ENCODE data around the gene SOX6. TPM values are rescaled to one million over a fixed set of nuclear protein-coding genes. Genes with fewer than 3 reads are reported as not detected.
A peak's percentile ranks its signal among the peaks of the same experiment; 100 is the strongest.

Gene SOX6
- total and polyA plus RNA-seq, 2 donors (not counting 1 experiment from before 2014, with no cell fraction given), result 3.0 to 5.1 TPM

GRCh38 chr11:16286095-16286494, 70.3 kb downstream of the SOX6 start:
- Histone ChIP-seq H3K4me3 (replicated peaks in 1 of 4; ENCODE audit: control extremely low read depth in 1 of 4, insufficient read depth in 1 of 4, low read depth in 3 of 4, low read length in 4 of 4) (no peak overlapping the region), H3K27me3 (ENCODE audit: control insufficient read depth, insufficient read depth, low read length) (no peaks in the 10 kb centered on the region), H3K9me3 (ENCODE audit: control insufficient read depth, insufficient read depth, low read depth, low read length) (no peaks in the 10 kb centered on the region), H3K27ac (ENCODE audit: insufficient read depth, low read length) (no peak overlapping the region), H3K4me2 (ENCODE audit: extremely low read depth, insufficient read depth, low read length) (no peak overlapping the region), H4K20me1 (ENCODE audit: control insufficient read depth, extremely low read depth, insufficient read depth, low read length) (no peaks in the 10 kb centered on the region), H3K4me1 (ENCODE audit: control insufficient read depth, extremely low read depth, insufficient read depth, low read length) (no peaks in the 10 kb centered on the region), H3K79me2 (ENCODE audit: control insufficient read depth, insufficient read depth, low read length) (no peaks in the 10 kb centered on the region), H3K36me3 (ENCODE audit: control insufficient read depth, insufficient read depth, low read length) (no peaks in the 10 kb centered on the region), H2AFZ (ENCODE audit: low read length) (no peak overlapping the region), H3K9ac (ENCODE audit: insufficient read depth, low read length) (no peak overlapping the region)
- no peak for DNase-seq (ENCODE audit: low read depth in 2 of 2)
- TF ChIP-seq EZH2 (IDR thresholded peaks at IDR 0.05; ENCODE audit: low read length, missing control alignments), result no peak
- no peak for TF ChIP-seq CTCF (conservative IDR thresholded peaks at IDR 0.05 in 1 of 2, IDR thresholded peaks at IDR 0.05 in 1 of 2; ENCODE audit: low read depth in 1 of 2, low read length in 2 of 2)

GRCh38 chr11:16280256-16280682, 76.1 kb downstream of the SOX6 start:
- Histone ChIP-seq H3K27ac (ENCODE audit: insufficient read depth, low read length) (no peak overlapping the region), H3K4me1 (ENCODE audit: control insufficient read depth, extremely low read depth, insufficient read depth, low read length) (no peaks in the 10 kb centered on the region), H3K9me3 (ENCODE audit: control insufficient read depth, insufficient read depth, low read depth, low read length) (no peaks in the 10 kb centered on the region), H3K9ac (ENCODE audit: insufficient read depth, low read length) (no peak overlapping the region), H3K27me3 (ENCODE audit: control insufficient read depth, insufficient read depth, low read length) (no peaks in the 10 kb centered on the region), H2AFZ (ENCODE audit: low read length) (no peak overlapping the region), H3K36me3 (ENCODE audit: control insufficient read depth, insufficient read depth, low read length) (no peaks in the 10 kb centered on the region), H3K79me2 (ENCODE audit: control insufficient read depth, insufficient read depth, low read length) (no peaks in the 10 kb centered on the region), H3K4me3 (replicated peaks in 1 of 4; ENCODE audit: control extremely low read depth in 1 of 4, insufficient read depth in 1 of 4, low read depth in 3 of 4, low read length in 4 of 4) (peak overlapping the region in 1 of 4 experiments; percentile 19), H4K20me1 (ENCODE audit: control insufficient read depth, extremely low read depth, insufficient read depth, low read length) (no peaks in the 10 kb centered on the region), H3K4me2 (ENCODE audit: extremely low read depth, insufficient read depth, low read length) (no peak overlapping the region)
- no peak for TF ChIP-seq CTCF (conservative IDR thresholded peaks at IDR 0.05 in 1 of 2, IDR thresholded peaks at IDR 0.05 in 1 of 2; ENCODE audit: low read depth in 1 of 2, low read length in 2 of 2)
- no peak for TF ChIP-seq EZH2 (IDR thresholded peaks at IDR 0.05; ENCODE audit: low read length, missing control alignments)
- DNase-seq (ENCODE audit: low read depth in 2 of 2), result peak; percentile 17 to 19

GRCh38 chr11:16279524-16279923, 76.8 kb downstream of the SOX6 start:
- H3K4me1 ChIP-seq (ENCODE audit: control insufficient read depth, extremely low read depth, insufficient read depth, low read length), result no peaks in the 10 kb centered on the region
- H3K79me2 ChIP-seq (ENCODE audit: control insufficient read depth, insufficient read depth, low read length), result no peaks in the 10 kb centered on the region
- DNase-seq (ENCODE audit: low read depth in 2 of 2), result no peak
- no peaks in the 10 kb centered on the region for H4K20me1 ChIP-seq (ENCODE audit: control insufficient read depth, extremely low read depth, insufficient read depth, low read length)
- no peak overlapping the region for H3K4me3 ChIP-seq (replicated peaks in 1 of 4; ENCODE audit: control extremely low read depth in 1 of 4, insufficient read depth in 1 of 4, low read depth in 3 of 4, low read length in 4 of 4)
- H3K27ac ChIP-seq (ENCODE audit: insufficient read depth, low read length), result no peak overlapping the region
- no peak overlapping the region for H3K4me2 ChIP-seq (ENCODE audit: extremely low read depth, insufficient read depth, low read length)
- TF ChIP-seq CTCF (conservative IDR thresholded peaks at IDR 0.05 in 1 of 2, IDR thresholded peaks at IDR 0.05 in 1 of 2; ENCODE audit: low read depth in 1 of 2, low read length in 2 of 2), result no peak
- TF ChIP-seq EZH2 (IDR thresholded peaks at IDR 0.05; ENCODE audit: low read length, missing control alignments), result no peak
- no peak overlapping the region for H2AFZ ChIP-seq (ENCODE audit: low read length)
- H3K36me3 ChIP-seq (ENCODE audit: control insufficient read depth, insufficient read depth, low read length), result no peaks in the 10 kb centered on the region
- no peaks in the 10 kb centered on the region for H3K27me3 ChIP-seq (ENCODE audit: control insufficient read depth, insufficient read depth, low read length)
- H3K9ac ChIP-seq (ENCODE audit: insufficient read depth, low read length), result no peak overlapping the region
- H3K9me3 ChIP-seq (ENCODE audit: control insufficient read depth, insufficient read depth, low read depth, low read length), result no peaks in the 10 kb centered on the region

Measured in fibroblast of lung (primary cell).